ENCODE measurements around the gene RPRD1A.
"Not testable (repeated sequence)": the region's sequence is repeated elsewhere in the genome, so short reads cannot be mapped to it uniquely, and the experiment has no call there.

RPRD1A gene

GRCh38 chr18:36028859-36029258 is 38.5 kb downstream of the RPRD1A start:
- no peak for TF ChIP-seq CTCF (IDR thresholded peaks at IDR 0.05; ENCODE audit: low read depth, low read length)

GRCh38 chr18:36025025-36025424 is 42.3 kb downstream of the RPRD1A start:
- H3K4me3 ChIP-seq (ENCODE audit: low read depth, low read length), result no peak overlapping the region
- no peak for TF ChIP-seq CTCF (IDR thresholded peaks at IDR 0.05; ENCODE audit: low read depth, low read length)

More at GRCh38 chr18:36028859-36029258, 38.5 kb downstream of the RPRD1A start:
- H3K4me3 ChIP-seq (ENCODE audit: low read depth, low read length), result no peak overlapping the region

GRCh38 chr18:36024241-36024640 is 43.1 kb downstream of the RPRD1A start:
- not testable (repeated sequence) for H3K4me3 ChIP-seq (ENCODE audit: low read depth, low read length)

- no peak for TF ChIP-seq CTCF (IDR thresholded peaks at IDR 0.05; ENCODE audit: low read depth, low read length)
- H3K4me3 ChIP-seq (ENCODE audit: low read depth, low read length), result no peak overlapping the region
These were observed 44.0 kb downstream of the RPRD1A start for GRCh38 chr18:36023336-36023735.

GRCh38 chr18:36020174-36020711 is 47.1 kb downstream of the RPRD1A start:
- no peak overlapping the region for H3K4me3 ChIP-seq (ENCODE audit: low read depth, low read length)
- TF ChIP-seq CTCF (IDR thresholded peaks at IDR 0.05; ENCODE audit: low read depth, low read length), result no peak

GRCh38 chr18:36017232-36017631 is 50.1 kb downstream of the RPRD1A start:
- H3K4me3 ChIP-seq (ENCODE audit: low read depth, low read length), result no peak overlapping the region
- no peak for TF ChIP-seq CTCF (IDR thresholded peaks at IDR 0.05; ENCODE audit: low read depth, low read length)

GRCh38 chr18:36015629-36016028 is 51.7 kb downstream of the RPRD1A start:
- TF ChIP-seq CTCF (IDR thresholded peaks at IDR 0.05; ENCODE audit: low read depth, low read length), result no peak
- no peak overlapping the region for H3K4me3 ChIP-seq (ENCODE audit: low read depth, low read length)

- no peak overlapping the region for H3K4me3 ChIP-seq (ENCODE audit: low read depth, low read length)
- TF ChIP-seq CTCF (IDR thresholded peaks at IDR 0.05; ENCODE audit: low read depth, low read length), result no peak
These were observed 54.5 kb downstream of the RPRD1A start for GRCh38 chr18:36012891-36013290.

All from WI38 (cell line).